ENCODE data around the gene SMIM24.
A peak's percentile ranks its signal among the peaks of the same experiment; 100 is the strongest.
"Not testable (repeated sequence)": the region's sequence is repeated elsewhere in the genome, so short reads cannot be mapped to it uniquely, and the experiment has no call there.

Gene SMIM24

GRCh38 chr19:3455960-3456601, 24.2 kb downstream of the SMIM24 start:
- no peak for DNase-seq (ENCODE audit: low read depth)

- no peak for DNase-seq (ENCODE audit: low read depth)
These were observed 24.9 kb downstream of the SMIM24 start for GRCh38 chr19:3455393-3455955.

- DNase-seq (ENCODE audit: low read depth) = no peak
These were observed 25.5 kb downstream of the SMIM24 start for GRCh38 chr19:3454656-3455392.

GRCh38 chr19:3453840-3454239, 26.5 kb downstream of the SMIM24 start:
- DNase-seq (ENCODE audit: low read depth) = no peak

DNA sequence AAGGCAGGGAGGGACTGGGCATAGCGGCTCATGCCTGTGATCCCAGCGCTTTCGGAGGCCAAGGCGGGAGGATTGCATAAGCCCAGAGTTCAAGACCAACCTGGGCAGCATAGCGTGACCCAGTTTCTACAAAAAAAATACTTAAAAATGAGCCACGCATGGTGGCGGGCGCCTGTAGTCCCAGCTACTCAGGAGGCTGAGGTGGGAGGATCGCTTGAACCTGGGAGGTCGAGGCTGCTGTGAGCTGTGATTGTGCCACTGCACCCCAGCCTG, 27.4 kb downstream of the SMIM24 start:
- not testable (repeated sequence) for DNase-seq (ENCODE audit: low read depth)

DNA sequence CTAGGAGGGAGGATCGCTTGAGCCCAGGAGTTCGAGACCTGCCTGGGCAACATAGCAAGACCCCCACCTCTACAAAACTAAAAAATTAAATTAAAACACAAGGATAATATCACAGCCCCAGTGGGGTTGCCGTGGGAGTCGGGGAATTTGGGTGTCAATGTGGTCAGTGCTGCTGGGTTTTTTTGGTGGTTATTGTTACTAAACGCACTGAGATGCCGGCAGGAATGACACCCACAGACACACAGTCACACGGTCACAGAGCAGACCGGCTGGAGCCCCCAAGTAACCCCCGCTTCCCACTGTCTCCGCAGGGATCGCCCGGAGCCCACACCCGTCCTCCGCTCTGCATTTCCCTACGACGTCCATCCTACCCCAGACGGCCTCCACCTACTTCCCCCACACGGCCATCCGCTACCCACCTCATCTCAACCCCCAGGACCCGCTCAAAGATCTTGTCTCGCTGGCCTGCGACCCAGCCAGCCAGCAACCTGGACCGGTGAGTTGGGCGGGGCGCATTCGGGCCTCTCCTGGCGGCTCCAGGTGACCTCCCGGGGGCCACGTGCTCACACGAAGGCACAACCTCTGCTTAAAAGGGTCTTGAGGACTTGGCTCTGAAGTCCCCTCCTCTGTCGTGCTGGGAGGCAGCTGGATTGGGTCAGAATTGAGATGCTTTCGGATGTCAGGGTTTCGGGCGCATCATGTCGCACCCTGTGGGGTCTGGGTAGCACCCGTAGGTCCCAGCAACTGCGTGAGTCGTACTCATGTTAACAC, 28.0 kb downstream of the SMIM24 start:
- DNase-seq (ENCODE audit: low read depth) = no peak

GRCh38 chr19:3451451-3451866, 28.9 kb downstream of the SMIM24 start:
- no peak for DNase-seq (ENCODE audit: low read depth)

DNA sequence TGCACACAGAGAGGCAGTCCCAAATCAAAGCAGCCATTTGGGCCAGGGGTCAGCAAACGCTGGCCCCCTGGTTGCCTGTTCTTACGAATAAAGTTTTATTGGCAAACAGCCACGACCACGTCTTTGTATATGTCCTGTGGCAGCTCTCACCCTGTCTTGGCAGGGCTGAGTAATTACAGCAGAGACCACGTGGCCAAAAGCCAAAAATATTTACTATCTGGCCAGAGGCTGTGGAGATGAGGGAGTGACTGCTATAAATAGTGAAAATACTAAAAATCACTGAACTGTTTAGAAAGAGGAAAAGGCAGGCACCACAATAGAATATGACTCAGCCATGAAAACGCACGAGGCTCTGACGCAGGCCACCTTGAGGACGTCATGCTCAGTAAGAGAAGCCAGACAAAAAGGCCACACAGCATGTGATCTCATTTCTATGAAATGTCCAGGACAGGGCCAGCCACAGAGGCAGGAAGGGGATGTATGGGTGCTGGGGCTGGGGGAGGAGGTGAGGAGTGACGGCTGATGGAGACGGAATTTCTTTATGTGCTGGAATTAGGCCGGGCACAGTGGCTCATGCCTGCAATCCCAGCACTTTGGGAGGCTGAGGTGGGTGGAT, 29.4 kb downstream of the SMIM24 start:
- DNase-seq (ENCODE audit: low read depth) = no peak

- no peak for DNase-seq (ENCODE audit: low read depth)
These were observed 31.6 kb downstream of the SMIM24 start for GRCh38 chr19:3448616-3449334.

- not testable (repeated sequence) for DNase-seq (ENCODE audit: low read depth)
These were observed 33.7 kb downstream of the SMIM24 start for GRCh38 chr19:3446657-3447056.

- no peak for DNase-seq (ENCODE audit: low read depth)
These were observed 35.6 kb downstream of the SMIM24 start for GRCh38 chr19:3444695-3445234.

GRCh38 chr19:3443840-3444694, 36.3 kb downstream of the SMIM24 start:
- DNase-seq (ENCODE audit: low read depth) = no peak

- no peak for DNase-seq (ENCODE audit: low read depth)
These were observed 37.7 kb downstream of the SMIM24 start for GRCh38 chr19:3442487-3443071.

DNA sequence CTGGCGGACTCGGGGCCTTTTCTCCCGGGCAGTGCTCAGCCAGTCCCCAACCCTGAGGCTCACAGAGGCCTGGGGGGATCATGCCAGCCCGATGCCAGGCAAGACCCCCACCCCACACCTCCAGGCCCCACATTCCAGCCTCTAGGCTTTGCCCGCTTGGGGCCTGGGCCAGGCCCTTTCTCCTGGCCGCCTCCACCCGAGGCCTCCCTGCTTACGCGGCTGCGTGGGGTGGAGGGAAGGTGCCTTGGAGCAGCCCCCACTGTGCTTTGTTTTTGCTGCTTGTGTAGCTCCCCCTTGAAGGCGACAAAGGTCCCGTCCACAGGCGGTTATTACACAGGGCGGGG, 38.4 kb downstream of the SMIM24 start:
- DNase-seq (ENCODE audit: low read depth) = no peak

- no peak for DNase-seq (ENCODE audit: low read depth)
These were observed 39.0 kb downstream of the SMIM24 start for GRCh38 chr19:3441089-3441985.

- DNase-seq (ENCODE audit: low read depth) = peak; percentile 46
These were observed 40.2 kb downstream of the SMIM24 start for GRCh38 chr19:3440082-3440481.

DNA sequence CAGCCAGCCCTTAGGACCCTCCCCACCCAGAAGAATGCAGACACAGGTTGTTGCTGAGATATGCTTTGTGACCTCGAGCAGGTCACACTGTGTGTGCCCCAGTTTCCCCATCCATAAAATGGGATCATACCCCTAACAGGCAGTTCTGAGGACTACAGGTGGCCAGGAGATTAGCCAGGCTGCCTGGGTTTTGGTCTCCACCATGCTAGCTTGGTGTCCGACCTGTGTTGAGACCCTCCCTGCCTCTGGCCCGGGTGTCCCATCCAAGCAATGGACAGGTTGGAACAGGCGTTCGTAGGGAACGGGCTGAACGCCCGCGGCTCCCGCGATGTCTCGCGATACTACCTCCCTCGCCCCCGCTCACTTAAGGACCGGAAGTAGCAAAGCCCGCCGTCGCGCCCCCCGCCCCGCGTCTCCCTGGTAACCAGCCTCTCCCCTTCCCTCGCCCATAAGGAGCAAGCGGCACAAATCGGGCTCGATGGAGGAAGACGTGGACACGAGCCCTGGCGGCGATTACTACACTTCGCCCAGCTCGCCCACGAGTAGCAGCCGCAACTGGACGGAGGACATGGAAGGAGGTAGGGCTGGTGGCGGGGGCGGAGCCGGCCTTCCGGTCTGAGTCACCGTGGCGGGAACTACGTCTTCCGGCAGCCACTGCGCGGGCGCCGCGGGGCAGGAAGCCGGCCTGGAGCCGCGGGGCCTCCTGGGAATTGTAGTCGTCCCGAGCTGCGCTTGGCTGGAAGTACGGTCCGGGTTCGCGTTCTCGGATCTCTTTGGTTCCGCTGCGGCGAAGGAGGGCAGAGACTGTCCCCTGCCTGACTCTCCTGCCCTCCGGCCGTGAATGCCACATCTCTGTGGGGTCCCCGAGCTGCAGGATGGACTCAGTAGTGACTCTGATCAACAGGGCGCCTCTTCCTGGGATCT, 45.4 kb downstream of the SMIM24 start:
- peak; percentile 95 for DNase-seq (ENCODE audit: low read depth)

All from activated T-cell treated with anti-CD3 and anti-CD28 coated beads for 24 hours (primary cell).